GM18505 (cell line): Measurements from ENCODE around the gene CITED2.

Source experiments
- ATAC-seq: cut with Tn5 transposase; IDR thresholded peaks from one replicate; pipeline ENCODE4 v1.9.1; 2021; ENCODE audit not compliant: unreplicated experiment
- POLR2A ChIP-seq: IDR thresholded peaks from 4 replicates; pipeline ENCODE4 v1.6.1; 2011; ENCODE audit warnings: borderline replicate concordance; ENCODE audit not compliant: insufficient read depth, insufficient read length; ENCODE audit errors: extremely low read depth

CITED2 gene

GRCh38 chr6:139398658-139399057 lies 24.2 kb upstream of the CITED2 start:
- TF ChIP-seq POLR2A, result no peak
- ATAC-seq, result no peak

- no peak for ATAC-seq
- no peak for TF ChIP-seq POLR2A
Measured at GRCh38 chr6:139395891-139396301, 21.4 kb upstream of the CITED2 start.

- no peak for ATAC-seq
- no peak for TF ChIP-seq POLR2A
Measured at GRCh38 chr6:139395371-139395770, 20.9 kb upstream of the CITED2 start.

GRCh38 chr6:139394027-139394649 lies 19.7 kb upstream of the CITED2 start:
- TF ChIP-seq POLR2A, result no peak

GRCh38 chr6:139392794-139393193 lies 18.3 kb upstream of the CITED2 start:
- ATAC-seq, result peak; percentile 100
- TF ChIP-seq POLR2A, result no peak

More at GRCh38 chr6:139394027-139394649, 19.7 kb upstream of the CITED2 start:
- ATAC-seq, result no peak

- no peak for ATAC-seq
- TF ChIP-seq POLR2A, result no peak
Measured at GRCh38 chr6:139391709-139392108, 17.3 kb upstream of the CITED2 start.

- ATAC-seq, result no peak
- TF ChIP-seq POLR2A, result no peak
Measured at GRCh38 chr6:139390447-139390846, 16.0 kb upstream of the CITED2 start.

- TF ChIP-seq POLR2A, result no peak
- no peak for ATAC-seq
Measured at GRCh38 chr6:139388384-139388783, 13.9 kb upstream of the CITED2 start.

GRCh38 chr6:139386404-139386803 lies 12.0 kb upstream of the CITED2 start:
- TF ChIP-seq POLR2A, result no peak
- no peak for ATAC-seq

- ATAC-seq, result no peak
- no peak for TF ChIP-seq POLR2A
Measured at GRCh38 chr6:139381216-139381865, 6.9 kb upstream of the CITED2 start.

GRCh38 chr6:139380611-139381010 lies 6.2 kb upstream of the CITED2 start:
- no peak for ATAC-seq
- TF ChIP-seq POLR2A, result no peak

- no peak for ATAC-seq
- no peak for TF ChIP-seq POLR2A
Measured at GRCh38 chr6:139380168-139380567, 5.7 kb upstream of the CITED2 start.

GRCh38 chr6:139378882-139379341 lies 4.5 kb upstream of the CITED2 start:
- no peak for TF ChIP-seq POLR2A
- ATAC-seq, result no peak

- no peak for ATAC-seq
- no peak for TF ChIP-seq POLR2A
Measured at GRCh38 chr6:139378226-139378625, 3.8 kb upstream of the CITED2 start.

- no peak for ATAC-seq
- no peak for TF ChIP-seq POLR2A
Measured at GRCh38 chr6:139376604-139377218, 2.3 kb upstream of the CITED2 start.

- ATAC-seq, result no peak
- TF ChIP-seq POLR2A, result no peak
Measured at GRCh38 chr6:139376017-139376330, 1.5 kb upstream of the CITED2 start.
